Posterior vena cava (tissue), 2 donors: ENCODE measurements around the gene CRACDL. TPM values are rescaled to one million over a fixed set of nuclear protein-coding genes. Genes with fewer than 3 reads are reported as not detected.
"Not testable (repeated sequence)": the region's sequence is repeated elsewhere in the genome, so short reads cannot be mapped to it uniquely, and the experiment has no call there.

Experiments
- DNase-seq: peaks from one replicate; pipeline ENCODE4 v3.0.0-alpha.2; 2020; ENCODE audit warnings: low spot score
- intact Hi-C, 2 donors: fragments of 100-400 bp; cut with DNase I; formaldehyde crosslinking; loops; one replicate each; pipeline versions ENCODE4 v1.14.1 to v1.14.2; 2022 to 2023
- total RNA-seq, 2 donors: library from RNA; stranded (reverse); fragmentation: NEBNext Ultra II Directional; extraction: Animal tissue kit (Norgen Biotek cat#: 25700); gene quantifications; one replicate each; pipeline ENCODE4 v1.2.1, GENCODE V29; 2021
- donor health status: DM: yes; HTN: yes; CAD: no.
- donor health status: DM: yes; HTN: yes; CAD: no.

Gene CRACDL
- total RNA-seq, 2 donors from 2014 or later, result 3.5 to 6.8 TPM

- intact Hi-C loops, result loop anchor here in 1 of 2 donors (5.0 kb wide), 1 partner anchor 538 kb away; no protein-coding TSS in a partner anchor
- DNase-seq, result no peak
Measured at GRCh38 chr2:98775146-98775986, 160.7 kb downstream of the CRACDL start.

GRCh38 chr2:98773907-98774306, 162.1 kb downstream of the CRACDL start:
- intact Hi-C loops, result loop anchor here in 1 of 2 donors (1.0 kb wide), 1 partner anchor 92 kb away; no protein-coding TSS in a partner anchor

GRCh38 chr2:98773169-98773568, 162.9 kb downstream of the CRACDL start:
- intact Hi-C loops, result loop anchor here in 1 of 2 donors (1.0 kb wide), 1 partner anchor 91 kb away; no protein-coding TSS in a partner anchor

More at GRCh38 chr2:98773907-98774306, 162.1 kb downstream of the CRACDL start:
- no peak for DNase-seq

GRCh38 chr2:98772536-98772935, 163.5 kb downstream of the CRACDL start:
- no peak for DNase-seq
- intact Hi-C loops, result no loop called here

More at GRCh38 chr2:98773169-98773568, 162.9 kb downstream of the CRACDL start:
- DNase-seq, result no peak

- no peak for DNase-seq
- intact Hi-C loops, result no loop called here
Measured at GRCh38 chr2:98771721-98772524, 164.1 kb downstream of the CRACDL start.

- DNase-seq, result no peak
- intact Hi-C loops, result no loop called here
Measured at GRCh38 chr2:98771264-98771663, 164.8 kb downstream of the CRACDL start.

- DNase-seq, result no peak
- intact Hi-C loops, result no loop called here
Measured at GRCh38 chr2:98769784-98770183, 166.2 kb downstream of the CRACDL start.

- intact Hi-C loops, result no loop called here
- no peak for DNase-seq
Measured at GRCh38 chr2:98769114-98769476, 166.9 kb downstream of the CRACDL start.

GRCh38 chr2:98768384-98769113, 167.5 kb downstream of the CRACDL start:
- DNase-seq, result no peak
- intact Hi-C loops, result no loop called here

GRCh38 chr2:98764499-98764898, 171.5 kb downstream of the CRACDL start:
- intact Hi-C loops, result no loop called here
- DNase-seq, result no peak

- no peak for DNase-seq
- intact Hi-C loops, result no loop called here
Measured at GRCh38 chr2:98763209-98763951, 172.6 kb downstream of the CRACDL start.

- intact Hi-C loops, result no loop called here
Measured at GRCh38 chr2:98761909-98762308, 174.1 kb downstream of the CRACDL start.

GRCh38 chr2:98761267-98761781, 174.7 kb downstream of the CRACDL start:
- DNase-seq, result no peak
- intact Hi-C loops, result no loop called here

More at GRCh38 chr2:98761909-98762308, 174.1 kb downstream of the CRACDL start:
- DNase-seq, result no peak

- no peak for DNase-seq
- intact Hi-C loops, result no loop called here
Measured at GRCh38 chr2:98759827-98760625, 176.0 kb downstream of the CRACDL start.

GRCh38 chr2:98759338-98759737, 176.7 kb downstream of the CRACDL start:
- no peak for DNase-seq
- intact Hi-C loops, result no loop called here

- intact Hi-C loops, result no loop called here
- peak; percentile 88 for DNase-seq
Measured at GRCh38 chr2:98757904-98758421, 178.1 kb downstream of the CRACDL start.

GRCh38 chr2:98753801-98754200, 182.2 kb downstream of the CRACDL start:
- intact Hi-C loops, result no loop called here
- DNase-seq, result no peak

- DNase-seq, intact Hi-C loops: not testable (repeated sequence)
Measured at GRCh38 chr2:98752711-98753110, 183.3 kb downstream of the CRACDL start.
